Eye (tissue), 1 donor: ENCODE data around the gene PPP1R17.

Experiments
- DNase-seq: peaks from one replicate; pipeline ENCODE4 v3.0.0-alpha.2; 2015

PPP1R17 gene

GRCh38 chr7:31702354-31702753 is 15.3 kb downstream of the PPP1R17 start:
- no peak for DNase-seq

- DNase-seq = no peak
Measured at GRCh38 chr7:31705377-31705776, 18.4 kb downstream of the PPP1R17 start.

GRCh38 chr7:31707089-31707488 is 20.1 kb downstream of the PPP1R17 start:
- no peak for DNase-seq

GRCh38 chr7:31710171-31710570 is 23.2 kb downstream of the PPP1R17 start:
- no peak for DNase-seq

GRCh38 chr7:31716355-31716754 is 29.3 kb downstream of the PPP1R17 start:
- DNase-seq = no peak

- DNase-seq = no peak
Measured at GRCh38 chr7:31720366-31720765, 33.4 kb downstream of the PPP1R17 start.

- DNase-seq = no peak
Measured at GRCh38 chr7:31724696-31725095, 37.7 kb downstream of the PPP1R17 start.

- DNase-seq = no peak
Measured at GRCh38 chr7:31729195-31729804, 42.3 kb downstream of the PPP1R17 start.

- peak; percentile 14 for DNase-seq
Measured at GRCh38 chr7:31734456-31734855, 47.4 kb downstream of the PPP1R17 start.

- DNase-seq = peak; percentile 94
Measured at GRCh38 chr7:31735991-31736982, 49.3 kb downstream of the PPP1R17 start.

- no peak for DNase-seq
Measured at GRCh38 chr7:31741852-31742251, 54.8 kb downstream of the PPP1R17 start.

GRCh38 chr7:31744294-31744874 is 57.4 kb downstream of the PPP1R17 start:
- peak; percentile 90 for DNase-seq

- no peak for DNase-seq
Measured at GRCh38 chr7:31747553-31747952, 60.5 kb downstream of the PPP1R17 start.

GRCh38 chr7:31748084-31748483 is 61.1 kb downstream of the PPP1R17 start:
- no peak for DNase-seq

GRCh38 chr7:31751726-31752125 is 64.7 kb downstream of the PPP1R17 start:
- no peak for DNase-seq
